DMS53 (cell line): ENCODE data around the gene BRD7.

Experiments used
- DNase-seq: peaks from one replicate; lab custom pipeline; 2025; lab: John Stamatoyannopoulos, UW

BRD7 gene

GRCh38 chr16:50320310-50320709 lies 48.5 kb downstream of the BRD7 start:
- no peak for DNase-seq

- DNase-seq = no peak
These were observed 49.8 kb downstream of the BRD7 start for GRCh38 chr16:50318796-50319578.

DNA sequence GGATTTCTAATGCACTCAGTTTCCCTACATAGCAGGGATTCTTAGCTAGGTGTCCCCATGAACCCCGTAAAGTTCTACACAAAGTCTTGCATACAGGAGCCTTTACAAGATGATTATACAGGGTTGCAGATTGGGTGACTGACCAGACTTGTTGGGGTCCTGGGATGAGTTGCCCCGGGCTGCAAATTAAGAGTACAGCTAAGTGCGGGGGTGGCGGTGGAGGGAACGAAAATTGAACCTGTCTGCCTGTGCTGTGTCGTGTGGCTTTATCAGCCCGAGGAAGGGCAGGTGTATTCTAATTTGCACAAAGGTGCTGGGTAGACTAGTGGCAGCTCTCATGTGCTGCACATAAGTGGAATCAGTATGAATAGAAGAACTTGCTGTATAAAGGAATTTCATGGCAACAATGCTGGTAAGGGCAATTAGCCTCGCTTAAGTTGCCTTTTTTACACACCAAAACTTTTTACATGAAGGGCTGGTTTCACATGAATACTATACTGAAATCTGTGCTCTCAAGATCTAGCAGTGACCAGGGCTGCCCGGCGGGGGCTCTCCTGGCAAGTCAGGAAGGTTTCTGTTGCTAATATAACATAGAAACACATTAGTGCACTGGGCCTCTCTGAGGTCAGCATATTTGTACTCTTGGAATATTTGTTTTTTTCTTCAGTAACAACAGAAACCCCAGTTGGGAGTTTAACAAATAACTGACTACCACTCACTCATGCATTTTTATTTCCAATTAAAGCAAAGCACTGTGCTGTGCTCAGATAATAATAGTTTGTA lies 51.7 kb downstream of the BRD7 start:
- peak; percentile 33 for DNase-seq

GRCh38 chr16:50316102-50316847 lies 52.5 kb downstream of the BRD7 start:
- DNase-seq = no peak

- DNase-seq = no peak
These were observed 53.3 kb downstream of the BRD7 start for GRCh38 chr16:50315346-50315997.

GRCh38 chr16:50314665-50315064 lies 54.1 kb downstream of the BRD7 start:
- no peak for DNase-seq

GRCh38 chr16:50313596-50314478 lies 55.0 kb downstream of the BRD7 start:
- DNase-seq = peak; percentile 63

DNA sequence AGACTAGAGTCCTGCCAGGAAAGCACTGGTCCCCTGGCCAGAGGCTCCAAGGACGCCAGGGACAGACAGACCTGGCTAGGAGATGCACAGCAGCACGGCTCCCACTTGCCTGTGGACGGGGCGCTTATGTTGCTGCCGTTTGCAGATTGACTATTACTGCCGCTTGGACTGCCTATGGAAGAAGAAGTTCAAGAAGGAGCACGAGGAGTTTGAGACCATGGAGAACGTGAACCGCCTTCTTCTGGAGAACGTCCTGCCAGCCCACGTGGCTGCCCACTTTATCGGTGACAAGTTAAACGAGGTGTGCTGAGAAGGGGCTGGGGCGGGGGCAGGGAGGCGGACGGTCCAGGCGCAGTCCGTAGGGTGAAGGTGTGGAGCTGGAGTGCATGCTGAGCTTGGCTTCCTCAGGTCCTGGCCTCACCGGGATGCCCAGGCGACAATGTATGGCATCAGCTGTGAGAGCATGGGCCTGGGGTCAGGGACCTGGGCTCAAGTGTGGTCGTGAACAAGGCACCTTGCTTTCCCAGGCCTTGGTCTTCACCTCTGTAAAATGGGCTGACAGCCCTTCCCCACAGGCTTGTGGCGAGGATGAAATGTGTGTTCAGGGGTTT lies 56.8 kb downstream of the BRD7 start:
- no peak for DNase-seq

DNA sequence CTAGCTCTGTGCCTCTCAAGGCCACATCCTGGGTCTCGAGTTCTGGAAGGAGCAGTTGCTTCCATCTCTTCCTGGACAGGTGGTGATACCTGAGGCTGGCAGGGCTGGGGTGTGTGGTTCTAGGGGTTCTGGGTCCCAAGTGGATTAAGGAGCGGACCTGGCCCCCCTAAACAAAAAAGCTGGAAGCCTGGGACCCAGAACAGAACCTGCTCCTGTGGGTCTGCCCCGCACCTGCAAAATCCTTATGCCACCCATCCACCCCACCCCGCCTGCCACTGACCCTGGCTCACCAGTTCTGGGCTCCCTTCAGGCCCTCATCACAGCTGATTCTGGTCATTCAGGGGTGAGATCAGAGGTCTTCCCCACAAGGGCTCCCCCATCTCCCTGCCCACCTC lies 57.7 kb downstream of the BRD7 start:
- DNase-seq = peak; percentile 20

DNA sequence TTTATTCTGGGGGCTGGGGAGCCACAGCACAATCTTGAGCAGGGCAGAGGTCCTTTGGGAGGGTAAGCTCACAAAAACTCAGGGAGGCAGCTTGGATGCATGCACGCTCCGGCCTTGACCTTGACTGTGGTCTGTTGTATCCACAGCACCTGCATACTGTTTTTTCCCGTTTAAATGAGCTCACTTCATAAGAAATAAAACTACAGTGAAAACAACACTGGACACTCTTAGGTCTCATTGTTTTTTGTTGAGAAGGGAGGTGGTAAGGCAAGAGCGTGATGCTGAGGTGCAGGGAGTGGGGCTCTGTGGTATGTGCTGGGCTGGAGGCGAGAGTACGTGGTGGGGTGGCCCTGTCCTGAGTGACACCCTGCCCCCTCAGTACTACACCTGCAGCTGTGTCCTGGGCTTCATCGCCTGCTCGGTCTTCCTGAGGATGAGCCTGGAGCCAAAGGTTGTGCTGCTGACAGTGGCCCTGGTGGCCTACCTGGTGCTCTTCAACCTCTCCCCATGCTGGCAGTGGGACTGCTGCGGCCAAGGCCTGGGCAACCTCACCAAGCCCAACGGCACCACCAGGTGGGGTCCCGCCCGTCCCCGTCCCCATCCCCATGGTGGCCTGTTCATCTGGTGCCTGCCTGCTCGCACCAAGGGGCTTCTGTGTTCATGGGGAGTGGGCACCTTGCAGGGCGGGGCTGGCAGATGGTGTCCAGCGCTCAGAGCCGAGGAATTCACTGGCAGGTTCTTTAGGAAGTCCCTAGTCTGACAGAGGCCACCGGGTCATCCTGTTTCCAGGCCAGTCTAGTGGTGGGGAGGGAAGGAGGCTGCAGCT lies 58.3 kb downstream of the BRD7 start:
- DNase-seq = no peak

GRCh38 chr16:50309527-50310307 lies 59.1 kb downstream of the BRD7 start:
- DNase-seq = no peak

GRCh38 chr16:50309156-50309526 lies 59.6 kb downstream of the BRD7 start:
- DNase-seq = no peak

DNA sequence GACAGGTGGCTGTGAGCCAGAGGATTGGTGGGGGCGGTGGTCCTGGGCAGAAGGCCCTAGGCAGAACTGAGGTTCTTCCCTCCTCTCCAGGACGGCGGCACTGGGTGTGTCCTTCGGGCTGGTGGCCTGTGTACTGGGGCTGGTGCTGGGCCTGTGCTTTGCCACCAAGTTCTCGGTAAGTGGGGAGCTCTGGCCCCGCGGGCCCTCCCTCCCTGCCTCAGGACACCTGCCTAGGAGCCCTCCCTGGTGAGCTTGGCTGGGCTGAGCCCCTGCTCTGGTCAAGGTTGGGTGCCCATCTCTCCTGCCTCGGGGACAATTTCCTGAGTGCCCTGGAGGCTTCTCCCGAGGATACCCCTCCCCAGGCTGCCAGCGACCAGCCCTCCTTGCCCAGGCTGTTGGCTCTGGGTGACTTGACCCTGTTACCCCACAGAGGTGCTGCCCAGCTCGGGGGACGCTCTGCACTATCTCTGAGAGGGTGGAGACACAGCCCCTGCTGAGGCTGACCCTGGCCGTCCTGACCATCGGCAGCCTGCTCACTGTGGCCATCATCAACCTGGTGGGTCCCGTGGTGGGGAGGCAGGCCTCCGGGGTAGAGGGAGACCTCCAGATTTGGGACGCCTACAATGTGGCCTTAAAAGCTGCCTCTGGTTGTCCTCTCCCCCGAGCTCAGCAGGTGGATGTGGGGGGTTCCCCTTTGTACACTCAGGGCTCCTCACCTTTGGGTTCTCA lies 60.4 kb downstream of the BRD7 start:
- DNase-seq = no peak

DNA sequence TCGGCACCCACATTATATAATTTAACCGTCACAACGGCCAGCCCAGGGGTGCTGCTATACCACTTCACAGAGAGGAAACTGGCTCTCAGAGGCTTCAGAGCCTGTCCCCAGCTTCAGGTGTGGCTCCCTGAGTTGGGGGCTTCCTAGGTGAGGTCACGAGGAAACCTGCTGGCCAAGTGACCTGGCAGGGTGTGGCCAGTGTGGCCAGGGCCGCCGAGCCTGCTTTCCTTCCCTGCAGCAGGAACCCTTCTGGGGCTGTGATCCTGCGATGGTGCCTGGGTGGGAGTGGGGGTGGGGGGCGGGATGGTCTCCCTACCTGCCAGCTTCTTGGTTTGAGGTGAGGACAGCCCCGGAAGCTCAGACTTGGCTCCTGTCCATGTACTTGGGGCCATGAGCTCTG lies 62.5 kb downstream of the BRD7 start:
- no peak for DNase-seq

- no peak for DNase-seq
These were observed 63.2 kb downstream of the BRD7 start for GRCh38 chr16:50305441-50306061.

DNA sequence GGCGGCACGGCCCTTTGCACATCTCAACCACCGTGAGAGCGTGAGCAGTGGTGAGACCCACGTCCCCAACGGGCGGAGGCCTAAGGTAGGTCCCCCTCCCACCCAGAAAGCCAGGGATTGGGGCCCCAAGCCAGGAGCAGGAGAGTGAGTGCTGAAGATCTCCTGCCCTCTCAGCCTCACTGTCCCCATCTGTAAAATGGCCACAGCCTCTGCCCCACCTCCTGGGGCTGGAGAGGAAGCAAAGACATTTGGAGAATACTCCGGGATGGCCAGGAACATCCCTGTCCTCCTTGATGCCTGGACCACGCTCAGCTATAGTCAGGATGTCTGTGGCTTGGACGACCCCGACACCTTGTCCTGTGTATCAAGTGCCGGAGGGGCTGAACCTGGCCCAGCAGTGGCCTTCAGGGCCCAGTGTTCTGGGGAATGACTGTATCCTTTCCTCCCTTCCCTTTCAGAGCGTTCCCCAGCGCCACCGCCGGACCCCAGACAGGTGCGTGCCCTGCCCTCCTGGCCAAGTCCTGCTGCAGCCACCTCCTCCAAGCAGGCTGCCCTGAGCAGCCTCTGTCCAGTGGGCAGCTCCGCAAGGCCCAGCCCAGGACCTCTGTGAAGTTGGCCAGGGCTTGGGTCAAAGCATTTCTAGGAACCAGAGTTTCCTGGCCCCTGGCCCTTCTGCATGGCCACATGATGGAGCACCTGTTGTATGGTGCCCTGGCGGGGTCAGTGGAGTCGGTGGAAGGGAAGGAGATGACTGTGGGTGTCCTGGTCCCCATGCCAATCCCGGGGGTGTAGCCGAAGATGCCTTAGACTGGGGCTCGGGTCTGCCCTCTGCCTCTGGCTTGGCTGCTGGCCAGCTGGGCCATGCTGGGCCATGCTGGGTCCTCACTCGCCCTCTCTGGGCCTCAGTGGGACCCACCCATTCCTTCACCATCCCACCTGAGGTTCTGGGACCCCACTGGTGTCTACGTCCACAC lies 64.0 kb downstream of the BRD7 start:
- DNase-seq = no peak
